NCI-H146 treated with DMSO at 0.1 percent for 48 hours (cell line): ENCODE results near the gene OR14A16.

ENCODE experiments used
- DNase-seq: peaks from one replicate; lab custom pipeline; 2025; ENCODE audit not compliant: unreplicated experiment; lab: John Stamatoyannopoulos, UW

OR14A16 gene, protein sequence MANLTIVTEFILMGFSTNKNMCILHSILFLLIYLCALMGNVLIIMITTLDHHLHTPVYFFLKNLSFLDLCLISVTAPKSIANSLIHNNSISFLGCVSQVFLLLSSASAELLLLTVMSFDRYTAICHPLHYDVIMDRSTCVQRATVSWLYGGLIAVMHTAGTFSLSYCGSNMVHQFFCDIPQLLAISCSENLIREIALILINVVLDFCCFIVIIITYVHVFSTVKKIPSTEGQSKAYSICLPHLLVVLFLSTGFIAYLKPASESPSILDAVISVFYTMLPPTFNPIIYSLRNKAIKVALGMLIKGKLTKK

DNA sequence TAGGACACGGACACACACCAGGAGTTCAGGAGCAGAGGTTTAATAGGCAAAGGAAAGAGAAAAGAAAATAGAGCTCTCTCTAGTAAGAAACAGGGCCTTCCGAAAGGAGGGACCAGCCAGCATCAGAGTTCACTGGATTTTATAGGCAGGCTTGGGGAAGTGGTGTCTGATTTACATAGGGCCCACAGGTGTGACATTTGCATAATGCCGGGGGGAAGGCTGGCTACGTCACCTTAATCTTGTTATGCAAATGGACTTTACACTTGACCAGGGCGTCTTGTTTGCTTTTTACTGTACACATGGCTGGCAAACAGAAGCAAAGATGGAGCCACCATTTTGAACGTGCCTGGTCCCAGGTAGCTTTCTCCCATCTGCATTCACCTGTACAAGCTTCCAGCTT is at the start of gene OR14A16:
Gene OR14A16, minus strand, starts transcription at position 97 of the 400 bp plus-strand sequence. CDS start 8,390 bp downstream, outside the sequence.
- no peak for DNase-seq

DNA sequence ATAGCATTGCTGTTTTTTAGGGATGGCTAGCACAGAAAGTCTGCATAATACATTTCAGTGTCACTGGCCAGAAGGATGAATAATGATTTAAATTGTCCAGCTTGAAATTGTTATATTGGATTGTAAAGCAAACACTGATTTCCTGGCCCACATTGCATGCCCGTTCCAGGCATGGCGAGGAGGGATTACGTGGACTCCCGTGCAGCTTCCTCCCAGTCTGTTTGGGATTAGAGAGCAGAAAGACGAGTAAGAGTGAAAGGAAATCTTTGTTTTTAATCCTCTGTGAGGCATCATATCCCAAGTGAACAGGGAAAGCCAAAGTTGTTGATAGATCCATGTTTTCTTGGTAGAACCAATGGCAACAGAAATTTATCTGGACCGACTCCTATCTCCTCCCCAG is 41.5 kb upstream of the OR14A16 start:
- no peak for DNase-seq

DNA sequence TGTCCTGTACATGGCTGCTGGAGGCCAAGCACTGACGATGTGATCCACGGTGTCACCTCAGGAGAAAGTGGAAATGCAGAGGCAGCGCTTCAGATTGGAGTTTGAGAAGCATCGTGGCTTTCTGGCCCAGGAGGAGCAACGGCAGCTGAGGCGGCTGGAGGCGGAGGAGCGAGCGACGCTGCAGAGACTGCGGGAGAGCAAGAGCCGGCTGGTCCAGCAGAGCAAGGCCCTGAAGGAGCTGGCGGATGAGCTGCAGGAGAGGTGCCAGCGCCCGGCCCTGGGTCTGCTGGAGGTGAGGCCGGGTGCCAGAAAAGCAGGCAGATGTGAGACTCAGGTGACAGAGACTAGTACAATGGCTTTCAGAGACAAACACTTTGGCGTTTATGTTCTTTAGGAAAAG is 40.7 kb upstream of the OR14A16 start:
- DNase-seq = no peak

DNA sequence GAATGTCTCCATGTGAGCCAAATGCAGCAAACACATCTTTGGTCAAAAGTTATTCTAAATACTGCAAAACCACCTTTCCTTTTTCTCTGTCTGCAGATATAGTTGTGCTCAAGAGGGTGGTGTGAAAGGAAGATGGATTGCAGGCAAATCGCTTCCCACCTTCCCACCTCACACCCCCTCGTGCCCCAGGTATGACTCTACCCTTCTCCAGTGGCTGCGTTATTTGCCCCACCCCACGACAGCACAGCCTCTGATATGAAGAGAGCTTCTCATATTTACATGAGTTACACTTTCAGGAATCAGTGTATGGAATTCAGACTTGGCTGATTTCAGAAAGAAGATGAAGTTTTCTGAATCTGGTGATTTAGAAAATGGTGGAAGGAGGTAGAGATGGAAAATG is 38.8 kb upstream of the OR14A16 start:
- no peak for DNase-seq

DNA sequence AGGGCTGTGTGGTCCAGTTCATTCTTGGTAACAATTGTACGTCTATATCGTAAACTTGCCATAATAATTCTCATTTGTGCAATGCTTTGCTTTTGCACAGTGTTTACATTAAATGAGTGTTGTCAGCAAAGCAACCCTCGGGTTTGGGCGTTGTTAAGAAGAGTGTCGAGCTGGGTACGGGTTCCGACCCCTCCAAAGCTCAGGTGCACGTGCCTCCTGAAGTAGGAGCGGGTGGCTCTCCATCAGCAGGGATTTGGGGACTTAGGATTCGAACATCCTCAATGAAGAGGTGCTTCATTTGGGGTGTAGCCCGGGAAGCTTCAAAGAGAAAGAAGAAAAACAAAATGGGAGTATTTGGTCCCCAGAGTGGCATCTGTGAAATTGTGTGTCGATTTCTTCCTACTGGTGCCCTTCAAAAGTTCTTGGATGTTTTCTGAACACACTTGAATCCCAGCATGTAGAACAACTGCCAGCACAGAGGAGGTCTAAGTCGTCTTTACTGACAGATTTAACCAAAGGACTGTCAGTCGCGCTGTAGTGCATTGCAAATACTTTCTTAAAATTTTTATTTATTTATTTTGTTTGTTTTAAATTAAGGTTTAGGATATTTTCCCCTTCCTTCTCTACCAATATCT is 34.2 kb upstream of the OR14A16 start:
- DNase-seq = no peak

DNA sequence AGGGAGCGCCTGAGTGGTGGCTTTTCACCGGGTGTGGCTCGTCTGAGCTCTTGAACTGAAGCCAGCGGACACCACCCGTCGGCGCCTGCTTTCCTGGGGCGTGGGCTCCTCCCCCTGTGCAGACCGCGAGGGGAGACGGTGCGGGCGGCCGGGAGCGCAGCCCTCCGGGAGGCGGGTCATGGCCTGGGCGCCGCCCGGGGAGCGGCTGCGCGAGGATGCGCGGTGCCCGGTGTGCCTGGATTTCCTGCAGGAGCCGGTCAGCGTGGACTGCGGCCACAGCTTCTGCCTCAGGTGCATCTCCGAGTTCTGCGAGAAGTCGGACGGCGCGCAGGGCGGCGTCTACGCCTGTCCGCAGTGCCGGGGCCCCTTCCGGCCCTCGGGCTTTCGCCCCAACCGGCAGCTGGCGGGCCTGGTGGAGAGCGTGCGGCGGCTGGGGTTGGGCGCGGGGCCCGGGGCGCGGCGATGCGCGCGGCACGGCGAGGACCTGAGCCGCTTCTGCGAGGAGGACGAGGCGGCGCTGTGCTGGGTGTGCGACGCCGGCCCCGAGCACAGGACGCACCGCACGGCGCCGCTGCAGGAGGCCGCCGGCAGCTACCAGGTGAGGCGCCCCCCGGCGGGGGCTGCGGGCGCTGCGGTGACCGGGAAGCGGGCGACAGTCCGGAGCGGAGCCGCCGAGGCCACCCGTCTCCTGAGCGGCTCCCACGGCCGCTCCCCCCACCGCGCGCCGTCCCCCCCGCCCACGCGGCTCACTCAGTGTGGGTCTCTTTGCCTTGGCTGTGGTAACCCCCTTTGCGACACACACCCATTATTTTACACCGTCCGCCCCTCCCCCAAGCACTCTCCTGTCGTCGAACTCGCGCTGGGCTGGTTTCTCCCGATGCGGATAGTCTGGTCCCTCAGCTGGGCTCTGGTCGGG is 33.4 kb upstream of the OR14A16 start, which contains the start of gene TRIM58:
Gene TRIM58, plus strand, starts transcription at position 119 of the 916 bp plus-strand sequence. Its CDS starts 60 bp downstream, at position 179.
- no peak for DNase-seq

DNA sequence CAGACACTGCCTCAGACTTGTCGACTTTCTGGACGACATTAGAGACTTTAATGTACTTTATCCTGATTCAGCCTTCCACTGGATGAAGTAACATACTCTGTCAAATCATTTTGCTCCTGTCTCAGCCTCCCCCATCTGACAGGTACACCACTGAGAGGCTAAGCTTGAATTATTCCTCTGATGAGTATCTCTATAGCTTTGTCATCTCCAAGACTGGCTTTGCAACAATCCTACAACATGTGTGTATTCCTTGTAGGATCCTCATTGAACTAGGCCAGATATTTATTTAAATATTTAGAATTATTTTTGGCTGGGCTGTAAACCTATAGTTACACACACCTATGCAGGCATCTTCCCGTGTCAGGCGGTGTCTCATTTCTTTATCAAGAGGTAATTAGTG is 32.0 kb upstream of the OR14A16 start:
- no peak for DNase-seq

DNA sequence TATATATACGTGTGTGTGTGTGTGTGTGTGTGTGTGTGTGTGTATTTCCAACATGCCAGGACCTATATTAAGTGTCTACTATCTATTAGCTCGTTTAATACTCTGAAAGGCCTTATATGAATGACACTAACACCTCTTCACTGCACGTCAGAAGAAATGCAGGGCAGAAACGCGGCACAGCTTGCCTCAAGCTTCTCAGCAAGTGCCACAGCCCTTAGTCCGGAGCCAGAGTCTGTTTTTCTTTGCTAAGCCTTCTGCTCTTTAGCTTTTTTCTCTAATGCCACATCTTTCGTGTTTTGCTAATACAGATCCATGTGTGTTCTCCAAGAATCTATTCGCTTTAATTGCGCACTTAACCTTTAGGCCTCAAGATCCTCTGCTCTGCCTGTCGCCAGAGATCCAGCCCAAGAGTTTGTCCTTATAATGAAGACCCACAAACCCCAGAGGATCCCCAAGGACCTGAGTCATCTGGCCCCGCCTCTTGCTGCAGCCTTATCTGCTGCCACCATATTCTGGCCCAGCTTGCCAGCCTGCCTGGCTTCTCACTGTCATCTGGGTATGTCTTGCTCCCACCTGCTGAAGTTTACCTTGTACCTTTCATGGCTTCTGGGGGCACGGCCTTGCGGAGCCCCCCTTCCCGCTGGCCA is 31.1 kb upstream of the OR14A16 start:
- DNase-seq = no peak

DNA sequence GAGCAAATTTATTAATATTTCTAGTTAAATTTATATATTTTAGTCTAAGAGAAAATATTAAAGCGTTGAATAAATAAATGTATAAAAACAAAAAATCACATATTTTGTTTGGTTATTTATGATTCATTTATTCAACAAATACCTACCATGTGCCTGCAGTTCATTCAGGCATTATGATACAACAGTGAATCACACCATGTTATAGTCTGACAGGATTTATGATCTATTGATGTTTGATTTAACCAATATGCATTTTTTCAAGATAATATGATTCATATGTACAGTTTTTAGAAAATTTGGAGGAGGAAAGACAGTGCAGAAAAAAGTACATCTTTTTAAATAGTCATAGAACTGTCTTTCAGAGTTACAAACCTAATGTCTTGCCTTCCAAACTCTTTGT is 25.7 kb upstream of the OR14A16 start:
- no peak for DNase-seq

DNA sequence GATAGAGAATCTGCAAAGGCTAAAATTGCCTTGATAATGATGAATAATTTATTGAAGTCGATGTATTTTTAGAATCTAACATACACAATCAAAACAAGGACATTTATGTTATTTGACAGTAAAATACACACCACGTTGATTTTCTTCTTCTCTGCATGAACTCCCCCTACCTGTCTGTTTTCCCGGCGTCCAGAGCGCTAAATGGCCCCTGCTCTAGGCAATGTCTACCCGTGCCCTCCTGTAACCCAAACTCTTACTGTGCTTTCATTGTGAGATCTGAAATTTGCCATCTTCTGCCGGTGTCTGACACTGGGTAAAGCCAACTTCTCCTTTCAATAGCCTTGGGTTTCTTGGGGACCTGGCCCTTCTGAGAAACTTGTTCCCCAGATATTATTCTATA is 24.4 kb upstream of the OR14A16 start:
- no peak for DNase-seq

DNA sequence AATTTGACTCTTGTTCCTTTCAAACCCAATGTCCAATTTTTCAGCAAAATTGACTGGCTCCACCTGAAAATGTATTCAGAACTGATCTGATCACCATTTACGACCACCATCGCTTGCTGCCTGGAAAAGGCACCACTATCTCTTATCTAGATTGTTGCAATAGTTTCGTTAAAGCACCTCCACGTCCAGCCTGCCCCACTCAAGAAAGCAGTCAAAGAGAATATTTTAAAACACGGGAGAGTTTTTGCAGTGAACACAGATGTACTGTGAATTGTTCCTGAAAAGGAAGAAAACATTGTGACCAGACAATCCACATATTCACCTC is 21.7 kb upstream of the OR14A16 start:
- no peak for DNase-seq

DNA sequence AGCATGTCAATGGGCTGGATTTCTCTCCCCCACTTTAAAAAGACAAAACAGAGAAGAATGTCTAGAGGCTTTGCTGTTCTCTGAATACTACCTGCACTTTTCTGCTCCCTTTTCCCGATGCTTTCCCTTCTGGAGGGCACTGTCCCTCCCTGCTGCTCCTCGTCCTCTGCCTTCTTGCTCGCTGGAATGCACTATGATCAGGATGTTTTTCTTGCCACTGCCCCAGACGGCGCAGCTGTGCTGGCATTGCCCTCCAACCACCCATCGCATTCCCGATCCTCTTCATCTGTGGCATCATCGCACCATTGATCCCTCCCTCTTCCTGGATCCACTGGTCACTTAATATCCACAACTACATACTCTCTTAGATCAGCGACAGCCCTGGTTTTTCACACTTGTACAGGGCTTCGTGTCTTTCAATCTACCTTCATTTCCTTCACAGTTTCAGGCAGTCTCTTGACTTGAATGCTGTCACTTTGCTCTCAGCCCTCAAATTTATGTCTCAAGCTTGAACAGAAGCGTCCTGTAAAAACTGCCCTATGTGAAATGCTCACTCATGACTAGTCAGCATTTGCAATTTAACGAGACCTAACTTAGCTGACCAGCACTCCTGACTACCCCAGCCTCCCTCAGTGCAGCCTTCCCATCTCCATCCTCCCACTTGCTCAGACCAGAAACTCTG is 21.2 kb upstream of the OR14A16 start:
- no peak for DNase-seq

DNA sequence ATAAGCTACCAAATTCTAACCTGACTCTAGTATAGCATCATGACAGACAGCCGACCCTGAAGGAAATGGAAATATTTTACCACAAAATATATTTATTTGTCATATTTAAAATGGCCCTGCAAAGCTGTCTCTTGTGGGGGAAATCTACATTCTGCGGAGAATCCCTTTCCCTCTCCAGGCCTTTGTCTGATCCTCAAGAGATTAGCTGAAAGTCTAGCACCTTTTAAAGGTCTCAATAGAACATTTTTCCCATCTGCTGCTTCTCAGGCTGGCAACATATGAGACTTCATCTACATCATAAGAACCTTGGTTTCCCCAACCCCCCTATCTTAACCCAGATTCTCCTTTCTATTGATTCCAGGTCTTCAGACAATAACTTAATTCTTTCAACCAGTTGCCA is 19.5 kb upstream of the OR14A16 start:
- DNase-seq = no peak

DNA sequence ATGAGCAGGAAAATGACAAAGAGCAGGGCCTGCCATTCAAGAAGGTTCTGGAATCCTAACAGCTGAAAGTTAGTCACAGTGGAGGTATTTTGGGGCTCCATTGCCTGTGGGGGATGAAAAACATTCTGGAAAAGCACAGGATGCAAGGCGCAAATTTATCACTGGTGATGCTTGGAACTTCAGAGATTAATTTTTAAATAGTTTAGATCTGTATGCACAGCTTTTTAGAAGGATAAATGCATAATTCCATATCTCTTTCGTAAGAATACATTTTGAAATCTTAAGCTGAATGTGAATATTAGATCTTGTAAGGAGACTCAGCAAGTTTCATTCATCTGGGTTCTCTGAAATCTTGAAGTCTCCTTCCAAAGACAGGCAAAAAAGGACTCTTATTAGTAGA is 17.9 kb upstream of the OR14A16 start, which contains the start of gene OR11L1:
Gene OR11L1, minus strand, starts transcription at position 101 of the 400 bp plus-strand sequence. Its CDS starts 0 bp downstream, at position 101.
- DNase-seq = no peak

DNA sequence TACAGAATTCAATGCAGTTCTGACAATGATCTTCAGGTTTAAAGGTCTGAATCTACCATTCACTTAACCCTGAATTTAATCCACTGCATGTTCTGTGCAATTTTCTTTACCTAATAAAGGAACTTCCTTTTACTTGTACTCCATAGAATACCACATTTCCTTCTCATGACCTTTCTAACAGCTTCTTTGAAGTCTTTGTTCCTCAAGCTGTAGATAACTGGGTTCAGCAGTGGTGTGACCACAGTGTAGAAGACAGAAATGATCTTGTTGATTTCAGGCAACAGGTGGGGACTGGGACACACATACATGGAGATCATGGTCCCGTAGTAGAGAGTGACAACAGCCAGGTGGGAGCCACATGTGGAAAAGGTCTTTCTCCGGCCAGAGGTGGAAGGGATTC is 16.9 kb upstream of the OR14A16 start:
- DNase-seq = no peak

DNA sequence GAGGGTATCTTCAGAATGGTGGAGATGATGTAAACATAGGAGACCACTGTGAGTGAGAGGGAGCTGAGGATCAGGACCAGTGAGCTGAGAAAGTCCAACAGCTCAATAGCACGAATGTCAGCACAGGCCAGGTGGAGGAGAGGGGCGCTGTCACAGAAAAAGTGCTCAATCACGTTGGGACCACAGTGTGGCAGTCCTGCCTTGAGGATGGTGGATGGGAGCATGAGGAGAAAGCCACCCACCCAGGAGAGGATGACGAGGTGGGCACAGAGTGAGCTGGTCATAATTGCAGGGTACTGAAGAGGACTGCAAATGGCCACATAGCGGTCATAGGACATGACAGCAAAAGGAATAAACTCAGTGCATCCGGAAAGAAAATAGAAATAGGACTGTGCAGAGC is 9.7 kb upstream of the OR14A16 start:
- DNase-seq = no peak

DNA sequence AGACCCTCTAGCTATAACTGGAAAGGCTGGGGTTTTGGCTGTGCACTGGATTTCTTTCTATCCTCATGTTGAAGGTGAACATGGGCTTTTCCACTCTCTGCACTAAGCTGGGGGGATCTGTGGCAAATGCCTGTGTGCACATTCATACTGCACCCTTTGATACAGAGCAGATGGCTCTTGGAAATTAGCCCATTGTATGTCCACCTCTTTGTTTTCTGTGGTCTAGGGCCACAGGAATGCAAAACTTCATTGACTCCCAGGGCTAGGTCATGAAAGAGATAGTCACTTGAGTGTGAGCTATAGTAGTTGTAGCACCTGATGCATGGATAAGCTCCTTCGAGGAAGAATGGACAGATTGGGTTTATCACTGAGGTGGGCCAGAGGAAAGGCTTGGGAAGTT is 5.7 kb upstream of the OR14A16 start:
- DNase-seq = no peak

DNA sequence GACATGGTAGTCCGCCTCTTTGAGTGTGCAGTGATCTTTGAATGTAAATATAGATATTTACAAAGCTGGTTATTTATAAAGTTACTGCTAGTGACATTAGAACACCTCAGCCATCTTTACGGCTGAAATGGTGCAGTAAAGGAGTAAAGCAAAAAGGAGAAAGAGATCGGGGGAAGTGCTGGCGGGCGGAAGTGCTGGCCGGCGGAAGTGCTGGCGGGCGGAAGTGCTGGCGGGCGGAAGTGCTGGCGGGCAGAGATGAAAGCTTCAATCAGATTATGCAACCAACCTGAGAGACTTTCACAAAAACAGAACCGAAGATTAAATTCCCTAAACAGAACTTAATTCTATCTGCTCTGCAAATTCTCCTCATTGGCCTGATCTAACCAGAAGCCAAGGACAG is 1.4 kb upstream of the OR14A16 start:
- DNase-seq = no peak

DNA sequence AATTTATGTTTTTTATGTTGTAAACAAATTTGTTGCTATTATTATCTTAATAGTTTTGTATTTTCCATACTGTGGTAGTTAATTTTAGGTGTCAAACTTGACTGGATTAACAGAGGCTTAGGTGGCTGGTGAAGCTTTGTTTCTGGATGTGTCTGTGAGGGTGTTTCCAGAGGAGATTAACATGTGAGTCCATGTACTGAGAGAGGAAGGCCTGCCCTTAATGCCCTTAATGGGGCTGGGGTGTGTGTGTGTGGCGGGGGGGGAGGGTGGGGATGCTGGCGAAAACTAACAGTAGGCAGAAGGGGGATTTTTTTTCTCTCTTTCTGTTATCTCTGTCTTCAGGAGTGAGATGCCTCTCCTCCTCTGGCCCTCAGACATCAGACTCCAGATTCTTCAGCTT is 1.9 kb downstream of the OR14A16 start:
- no peak for DNase-seq

DNA sequence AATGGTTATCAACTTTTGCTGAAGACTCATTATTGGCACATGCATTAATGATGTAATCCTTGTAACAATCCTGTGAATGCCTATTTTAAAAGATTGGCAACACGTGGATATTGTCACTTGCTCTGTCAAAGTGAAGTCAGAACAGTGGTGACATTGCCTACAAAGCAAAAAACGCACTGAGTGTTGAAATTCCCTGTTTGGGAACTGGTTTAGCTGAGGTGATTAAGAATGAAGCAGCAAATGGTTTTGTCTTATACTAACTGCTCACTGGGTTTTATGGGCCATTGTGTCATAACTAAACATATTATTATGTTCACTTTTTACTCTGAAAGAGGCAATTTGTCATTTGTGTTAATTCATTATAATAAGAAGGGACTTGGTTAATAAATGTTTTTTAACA is 11.3 kb downstream of the OR14A16 start:
- DNase-seq = no peak

DNA sequence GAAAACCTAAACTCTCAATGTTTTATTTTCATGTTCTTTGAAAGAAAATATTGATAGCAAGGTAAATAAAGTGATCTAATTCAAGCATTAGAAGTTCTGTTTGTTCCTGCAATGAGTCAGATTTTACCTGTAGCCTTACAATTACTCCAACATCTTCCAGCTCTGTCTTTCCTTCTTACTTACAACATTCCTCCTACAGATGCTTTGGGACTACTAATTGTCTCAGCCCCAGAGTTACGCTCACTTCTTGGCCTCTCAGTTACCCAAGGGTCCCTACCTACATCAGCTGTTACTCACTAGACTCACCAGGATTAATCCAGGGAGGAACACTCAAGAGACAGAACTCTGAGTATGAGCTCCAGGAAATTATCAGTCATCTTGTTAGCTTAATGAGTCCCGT is 26.4 kb downstream of the OR14A16 start:
- no peak for DNase-seq
